ENCODE data around the gene IZUMO2. TPM values are rescaled to one million over a fixed set of nuclear protein-coding genes. Genes with fewer than 3 reads are reported as not detected.
"Not testable (repeated sequence)": the region's sequence is repeated elsewhere in the genome, so short reads cannot be mapped to it uniquely, and the experiment has no call there.

The IZUMO2 gene
- total and polyA plus RNA-seq, 9 of the 15 experiments (the other 6 are each of a cell fraction or from before 2014, with no cell fraction given) = not detected

DNA sequence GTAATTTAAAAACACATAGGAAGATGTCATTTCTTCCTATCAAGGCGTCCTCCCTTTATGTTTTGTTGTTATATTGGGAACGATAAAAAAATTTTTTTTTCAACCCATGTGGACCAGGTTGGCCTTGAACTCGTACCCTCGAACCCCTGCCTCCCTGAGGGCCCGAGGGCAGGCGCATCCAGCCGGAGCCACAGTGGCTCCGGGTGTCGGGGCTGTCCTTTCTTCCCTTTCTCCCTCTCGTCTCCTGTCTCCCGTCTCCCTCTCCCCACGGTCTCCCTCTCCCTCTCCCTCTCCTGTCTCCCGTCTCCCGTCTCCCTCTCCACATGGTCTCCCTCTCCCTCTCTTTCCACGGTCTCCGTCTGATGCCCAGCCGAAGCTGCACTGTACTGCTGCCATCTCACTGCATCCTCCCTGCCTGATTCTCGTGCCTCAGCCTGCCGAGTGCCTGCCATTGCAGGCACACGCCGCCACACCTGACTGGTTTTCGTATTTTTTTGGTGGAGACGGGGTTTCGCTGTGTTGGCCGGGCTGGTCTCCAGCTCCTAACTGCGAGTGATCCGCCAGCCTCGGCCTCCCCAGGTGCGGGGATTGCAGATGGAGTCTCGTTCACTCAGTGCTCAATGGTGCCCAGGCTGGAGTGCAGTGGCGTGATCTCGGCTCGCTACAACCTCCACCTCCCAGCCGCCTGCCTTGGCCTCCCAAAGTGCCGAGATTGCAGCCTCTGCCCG is 22.8 kb downstream of the IZUMO2 start:
- not testable (repeated sequence) for DNase-seq (ENCODE audit: extremely low read depth in 1 of 4, low spot score in 3 of 4)

DNA sequence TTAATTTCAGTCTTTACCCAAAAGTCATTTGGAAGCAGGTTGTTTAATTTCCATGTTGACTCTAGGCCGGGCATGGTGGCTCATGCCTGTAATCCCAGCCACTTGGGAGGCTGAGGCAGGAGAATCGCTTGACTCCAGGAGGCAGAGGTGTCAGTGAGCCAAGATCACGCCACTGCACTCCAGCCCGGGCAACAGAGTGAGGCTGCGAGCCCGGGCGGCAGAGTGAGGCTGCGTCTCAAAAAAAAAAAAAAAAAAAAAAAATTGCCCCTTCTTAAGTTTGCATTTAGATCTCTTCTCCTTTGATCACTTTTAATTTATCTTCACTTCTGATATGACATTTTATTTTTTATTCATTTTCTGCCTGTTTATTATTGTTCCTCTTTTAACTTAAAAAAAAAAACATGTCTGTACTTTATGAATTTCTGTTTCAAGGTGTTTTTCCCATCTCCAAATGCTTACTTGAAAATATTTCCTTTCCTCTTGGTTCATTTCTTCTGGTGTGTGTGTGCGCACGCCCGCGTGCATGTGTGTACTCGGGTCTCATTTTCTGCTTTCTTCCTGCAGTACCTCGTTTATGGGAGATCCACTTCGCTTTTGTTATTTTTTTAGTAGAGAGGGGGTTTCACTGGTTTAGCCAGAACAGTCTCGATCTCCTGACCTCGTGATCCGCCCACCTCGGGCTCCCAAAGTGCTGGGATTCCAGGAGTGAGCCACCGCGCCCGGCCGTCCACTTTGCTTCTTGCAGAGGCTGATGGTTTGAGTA is 26.3 kb downstream of the IZUMO2 start:
- H3K9me1 ChIP-seq (ENCODE audit: control insufficient read depth, insufficient read depth, low read length); BruUV-seq (replicated peaks); H4K20me1 ChIP-seq (replicated peaks; ENCODE audit: control insufficient read depth, insufficient read depth, low read length); H3K4me3 ChIP-seq; H3K79me2 ChIP-seq (ENCODE audit: control insufficient read depth, insufficient read depth, low read length); DNase-seq (ENCODE audit: extremely low read depth in 1 of 4, low spot score in 3 of 4); H3K27ac ChIP-seq (ENCODE audit: extremely low read depth, low read depth, low read length); H3K27me3 ChIP-seq (ENCODE audit: control insufficient read depth in 2 of 2, insufficient read depth in 2 of 2, low read length in 2 of 2); H3K9ac ChIP-seq (ENCODE audit: insufficient read depth in 1 of 2, low read depth in 2 of 2, low read length in 2 of 2); FAIRE-seq; ATAC-seq; intact Hi-C loops (cut with micrococcal nuclease); H3K4me1 ChIP-seq (replicated peaks in 1 of 2; ENCODE audit: control insufficient read depth in 2 of 2, insufficient read depth in 2 of 2, low read length in 2 of 2); H3K36me3 ChIP-seq (ENCODE audit: control insufficient read depth, insufficient read depth, low read length); POLR2A ChIA-PET; H3K9me3 ChIP-seq (replicated peaks; ENCODE audit: control insufficient read depth, insufficient read depth, low read depth, low read length); H2AFZ ChIP-seq (ENCODE audit: low read depth, low read length): not testable (repeated sequence)
- CTCF ChIA-PET (ENCODE audit: low intra/inter-chr PET ratio) = interaction anchor here (0.6 to 0.7 kb wide), 2 partner anchors 610 to 667 kb away, joined by 4 to 5 read pairs; no protein-coding TSS in a partner anchor
- 14% methylated on average over 18 of the region's 23 CpGs for WGBS (ENCODE audit: insufficient coverage, low coverage, missing lambda C conversion rate)
- H3K4me2 ChIP-seq (ENCODE audit: insufficient read depth, low read length) = 0 out of 2 replicates have a peak overlapping the region, but pooled peaks have one; percentile 14
- in situ Hi-C loops (cut with MboI) = loop anchor here (5.0 kb wide), 1 partner anchor 39 kb away; no protein-coding TSS in a partner anchor
- TF ChIP-seq KDM2B (CRISPR knock-in tag; IDR thresholded peaks at IDR 0.05) = 0 out of 2 replicates have a peak, but pooled peaks have one; percentile 12
- TF ChIP-seq POLR2H (tag; IDR thresholded peaks at IDR 0.05; ENCODE audit: low read depth) = 0 out of 2 replicates have a peak, but pooled peaks have one; percentile 19
- TF ChIP-seq, protein P1, sequence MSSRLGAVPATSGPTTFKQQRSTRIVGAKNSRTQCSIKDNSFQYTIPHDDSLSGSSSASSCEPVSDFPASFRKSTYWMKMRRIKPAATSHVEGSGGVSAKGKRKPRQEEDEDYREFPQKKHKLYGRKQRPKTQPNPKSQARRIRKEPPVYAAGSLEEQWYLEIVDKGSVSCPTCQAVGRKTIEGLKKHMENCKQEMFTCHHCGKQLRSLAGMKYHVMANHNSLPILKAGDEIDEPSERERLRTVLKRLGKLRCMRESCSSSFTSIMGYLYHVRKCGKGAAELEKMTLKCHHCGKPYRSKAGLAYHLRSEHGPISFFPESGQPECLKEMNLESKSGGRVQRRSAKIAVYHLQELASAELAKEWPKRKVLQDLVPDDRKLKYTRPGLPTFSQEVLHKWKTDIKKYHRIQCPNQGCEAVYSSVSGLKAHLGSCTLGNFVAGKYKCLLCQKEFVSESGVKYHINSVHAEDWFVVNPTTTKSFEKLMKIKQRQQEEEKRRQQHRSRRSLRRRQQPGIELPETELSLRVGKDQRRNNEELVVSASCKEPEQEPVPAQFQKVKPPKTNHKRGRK (tag; IDR thresholded peaks at IDR 0.05) = 0 out of 2 replicates have a peak, but pooled peaks have one; percentile 35
- peak; percentile 48 for TF ChIP-seq POLR3A (IDR thresholded peaks at IDR 0.05; ENCODE audit: borderline replicate concordance, extremely low read depth, insufficient read depth, insufficient read length)
- TF ChIP-seq, protein P2, sequence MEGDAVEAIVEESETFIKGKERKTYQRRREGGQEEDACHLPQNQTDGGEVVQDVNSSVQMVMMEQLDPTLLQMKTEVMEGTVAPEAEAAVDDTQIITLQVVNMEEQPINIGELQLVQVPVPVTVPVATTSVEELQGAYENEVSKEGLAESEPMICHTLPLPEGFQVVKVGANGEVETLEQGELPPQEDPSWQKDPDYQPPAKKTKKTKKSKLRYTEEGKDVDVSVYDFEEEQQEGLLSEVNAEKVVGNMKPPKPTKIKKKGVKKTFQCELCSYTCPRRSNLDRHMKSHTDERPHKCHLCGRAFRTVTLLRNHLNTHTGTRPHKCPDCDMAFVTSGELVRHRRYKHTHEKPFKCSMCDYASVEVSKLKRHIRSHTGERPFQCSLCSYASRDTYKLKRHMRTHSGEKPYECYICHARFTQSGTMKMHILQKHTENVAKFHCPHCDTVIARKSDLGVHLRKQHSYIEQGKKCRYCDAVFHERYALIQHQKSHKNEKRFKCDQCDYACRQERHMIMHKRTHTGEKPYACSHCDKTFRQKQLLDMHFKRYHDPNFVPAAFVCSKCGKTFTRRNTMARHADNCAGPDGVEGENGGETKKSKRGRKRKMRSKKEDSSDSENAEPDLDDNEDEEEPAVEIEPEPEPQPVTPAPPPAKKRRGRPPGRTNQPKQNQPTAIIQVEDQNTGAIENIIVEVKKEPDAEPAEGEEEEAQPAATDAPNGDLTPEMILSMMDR (IDR thresholded peaks at IDR 0.05 in 2 of 3, conservative IDR thresholded peaks at IDR 0.05 in 1 of 3; ENCODE audit: insufficient read depth in 2 of 3, low read depth in 1 of 3, low read length in 3 of 3) = 0 out of 6 replicates have a peak, but pooled peaks of 1 of the 3 experiments have one; percentile 3

More for the DNA sequence above, 22.8 kb downstream of the IZUMO2 start:
- H3K27ac ChIP-seq (ENCODE audit: extremely low read depth, low read depth, low read length); H3K9ac ChIP-seq (ENCODE audit: insufficient read depth in 1 of 2, low read depth in 2 of 2, low read length in 2 of 2); intact Hi-C loops (cut with micrococcal nuclease); H3K4me2 ChIP-seq (ENCODE audit: insufficient read depth, low read length); H3K79me2 ChIP-seq (ENCODE audit: control insufficient read depth, insufficient read depth, low read length); H3K9me1 ChIP-seq (ENCODE audit: control insufficient read depth, insufficient read depth, low read length); POLR2A ChIA-PET; CTCF ChIA-PET (ENCODE audit: low intra/inter-chr PET ratio); H4K20me1 ChIP-seq (replicated peaks; ENCODE audit: control insufficient read depth, insufficient read depth, low read length); H3K4me3 ChIP-seq; H3K4me1 ChIP-seq (replicated peaks in 1 of 2; ENCODE audit: control insufficient read depth in 2 of 2, insufficient read depth in 2 of 2, low read length in 2 of 2); FAIRE-seq; in situ Hi-C loops (cut with MboI); H3K9me3 ChIP-seq (replicated peaks; ENCODE audit: control insufficient read depth, insufficient read depth, low read depth, low read length); H3K36me3 ChIP-seq (ENCODE audit: control insufficient read depth, insufficient read depth, low read length); H3K27me3 ChIP-seq (ENCODE audit: control insufficient read depth in 2 of 2, insufficient read depth in 2 of 2, low read length in 2 of 2); H2AFZ ChIP-seq (ENCODE audit: low read depth, low read length); ATAC-seq; BruUV-seq (replicated peaks): not testable (repeated sequence)
- WGBS (ENCODE audit: insufficient coverage, low coverage, missing lambda C conversion rate) = 15% methylated on average over 13 of the region's 36 CpGs
- TF ChIP-seq TBP (optimal IDR thresholded peaks at IDR 0.05; ENCODE audit: low read depth, low read length) = peak; percentile 73
- peak; percentile 70 for TF ChIP-seq POLR3A (IDR thresholded peaks at IDR 0.05; ENCODE audit: borderline replicate concordance, extremely low read depth, insufficient read depth, insufficient read length)
- TF ChIP-seq BDP1 (IDR thresholded peaks at IDR 0.05; ENCODE audit: insufficient read depth, insufficient read length) = peak; percentile 15
